H1 (cell line): ENCODE results near the gene OR56A5. TPM values are rescaled to one million over a fixed set of nuclear protein-coding genes. Genes with fewer than 3 reads are reported as not detected.

ENCODE experiments used
- ASH2L ChIP-seq: fragments of 200-600, 300-600 bp; sonication (generic); IDR thresholded peaks from one replicate; pipeline ENCODE4 v1.7.1; 2017; ENCODE audit warnings: low read length
- ATF3 ChIP-seq: IDR thresholded peaks from 2 replicates; pipeline ENCODE4 v1.6.1; 2011; ENCODE audit warnings: low read depth, mild to moderate bottlenecking, low read length; ENCODE audit not compliant: insufficient read depth
- CHD7 ChIP-seq: fragments of 300-600 bp; sonication (generic); IDR thresholded peaks from 2 replicates; pipeline ENCODE4 v1.7.1; 2012; ENCODE audit warnings: low read length, moderate library complexity, mild to moderate bottlenecking, inconsistent platforms; ENCODE audit not compliant: insufficient replicate concordance
- EGR1 ChIP-seq: IDR thresholded peaks from 2 replicates; pipeline ENCODE4 v1.6.1; 2011; ENCODE audit warnings: low read depth, low read length, borderline replicate concordance
- JUND ChIP-seq: IDR thresholded peaks from 2 replicates; pipeline ENCODE4 v1.6.1; 2011; ENCODE audit warnings: mild to moderate bottlenecking, improper control_type of control experiment, low read length
- MAFK ChIP-seq: IDR thresholded peaks from 2 replicates; pipeline ENCODE4 v1.6.1; 2012; ENCODE audit warnings: low read depth, mild to moderate bottlenecking, improper control_type of control experiment, low read length
- POLR2A ChIP-seq, 2 experiments: IDR thresholded peaks; 1 replicate in 1 of 2; 2 replicates in 1 of 2; pipeline ENCODE4 v1.6.1; 2011; ENCODE audit warnings: low read depth in 2 of 2, low read length in 2 of 2, mild to moderate bottlenecking in 2 of 2; ENCODE audit errors: control extremely low read depth in 1 of 2
- RNF2 ChIP-seq: fragments of 200-900, 300-1000 bp; sonication (generic); IDR thresholded peaks from 2 replicates; pipeline ENCODE4 v1.7.1; 2016; ENCODE audit warnings: borderline replicate concordance, low read depth, mild to moderate bottlenecking, antibody characterized with exemption, low read length; ENCODE audit not compliant: poor library complexity, severe bottlenecking; ENCODE audit errors: missing control alignments
- SIN3A ChIP-seq, 2 experiments: IDR thresholded peaks in 1 of 2; conservative IDR thresholded peaks in 1 of 2; 2 replicates each; pipeline ENCODE4 v1.6.1; 2011 to 2012; ENCODE audit warnings: low read length in 2 of 2, improper control_type of control experiment in 1 of 2, low read depth in 1 of 2, mild to moderate bottlenecking in 1 of 2
- SIRT6 ChIP-seq: IDR thresholded peaks from one replicate; pipeline ENCODE4 v1.7.1; 2012; ENCODE audit warnings: low read length, inconsistent platforms
- TAF7 ChIP-seq: optimal IDR thresholded peaks from 2 replicates; pipeline ENCODE3; 2011; ENCODE audit warnings: low read depth, mild to moderate bottlenecking, inconsistent platforms, low read length, moderate library complexity, borderline replicate concordance
- TBP ChIP-seq: IDR thresholded peaks from 2 replicates; pipeline ENCODE4 v1.6.1; 2011; ENCODE audit warnings: low read depth, low read length, improper control_type of control experiment
- polyA plus RNA-seq, 7 experiments: library from polyadenylated mRNA; depleted of rRNA in 3 of 7; stranded (reverse) in 5 of 7; unstranded in 2 of 7; fragments of >200 nt in 5 of 7; fragments of 200-250 nt in 2 of 7; gene quantifications; 1 replicate in 5 of 7; 2 replicates in 1 of 7; 4 replicates in 1 of 7; pipeline versions ENCODE4 v1.2.1 to v1.2.3, GENCODE V29; 2011 to 2013; ENCODE audit warnings: missing spikeins in 2 of 7, mixed read lengths in 2 of 7
- total RNA-seq: library from RNA; stranded (reverse); fragmentation: NEBNext Ultra II Directional; extraction: Animal tissue kit (Norgen Biotek cat#: 25700); gene quantifications from 2 replicates; pipeline ENCODE4 v1.2.1, GENCODE V29; 2021

The OR56A5 gene
- total and polyA plus RNA-seq, 2 of the 8 experiments (the other 6 are each of a cell fraction or from before 2014, with no cell fraction given) = 0.14 TPM; not detected in 1

GRCh38 chr11:5928811-5929210 lies 39.5 kb downstream of the OR56A5 start (continued):
- TF ChIP-seq CHD7 (no peak), TBP (no peak), TAF7 (no peak), JUND (no peak), RNF2 (no peak), MAFK (no peak), EGR1 (no peak), POLR2A (IDR thresholded peaks at IDR 0.05; ENCODE audit: control extremely low read depth in 1 of 2, low read depth in 2 of 2, low read length in 2 of 2) (no peak), ASH2L (no peak), SIRT6 (no peak), ATF3 (no peak), SIN3A (conservative IDR thresholded peaks at IDR 0.05 in 1 of 2, IDR thresholded peaks at IDR 0.05 in 1 of 2; ENCODE audit: low read depth in 1 of 2, low read length in 2 of 2) (no peak)
